NK-92 (cell line): Measurements from ENCODE around the gene DOC2A.
"Not testable (repeated sequence)": the region's sequence is repeated elsewhere in the genome, so short reads cannot be mapped to it uniquely, and the experiment has no call there.

Experiments used
- DNase-seq: peaks from one replicate; lab custom pipeline; 2025; ENCODE audit not compliant: unreplicated experiment; lab: John Stamatoyannopoulos, UW

Gene DOC2A

DNA sequence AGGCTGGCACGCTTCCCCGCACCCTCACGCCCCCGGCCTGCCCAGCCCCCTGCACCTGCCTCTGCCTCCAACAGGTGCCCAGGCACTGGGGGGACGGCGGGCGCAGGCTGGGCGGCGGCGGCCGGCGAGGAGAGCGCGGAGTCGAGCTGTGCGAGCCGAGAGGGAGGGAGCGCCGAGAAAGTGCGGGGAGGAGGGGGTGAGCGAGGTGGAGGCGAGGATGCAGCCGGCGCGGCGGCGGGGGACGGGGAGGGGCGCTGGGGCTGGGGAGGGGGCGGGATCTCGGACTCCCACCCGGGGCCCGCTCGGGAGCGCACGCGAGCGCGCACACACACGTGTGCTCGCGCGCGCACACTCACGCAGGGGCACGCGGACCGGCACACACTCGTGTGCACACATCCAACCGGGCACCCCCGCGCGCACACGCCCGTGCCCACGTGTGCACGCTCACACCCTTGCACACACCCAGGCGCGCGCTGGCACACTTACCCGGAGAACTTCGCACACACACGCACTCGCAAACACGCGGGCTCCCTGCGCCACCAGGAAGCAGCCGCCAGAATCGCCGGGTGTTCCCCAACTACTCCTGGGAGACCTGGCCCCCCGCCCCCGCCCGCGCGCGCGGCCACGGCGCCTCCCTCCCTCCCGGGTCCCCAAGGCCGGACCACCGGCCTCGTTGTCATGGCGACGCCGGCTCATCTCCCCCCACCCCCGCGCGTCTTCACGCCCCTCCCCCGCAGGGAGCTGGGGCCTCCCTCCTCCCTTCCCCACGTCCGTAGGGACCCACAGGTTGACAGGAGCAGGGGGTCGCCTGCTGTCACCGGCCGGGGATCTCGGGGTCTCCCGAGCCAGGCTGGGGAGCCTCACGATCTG lies at the start of gene DOC2A:
Gene DOC2A (minus strand): TSS at position 184 of the 870 bp plus-strand sequence. CDS start 805 bp downstream, outside the sequence.
- DNase-seq = no peak

DNA sequence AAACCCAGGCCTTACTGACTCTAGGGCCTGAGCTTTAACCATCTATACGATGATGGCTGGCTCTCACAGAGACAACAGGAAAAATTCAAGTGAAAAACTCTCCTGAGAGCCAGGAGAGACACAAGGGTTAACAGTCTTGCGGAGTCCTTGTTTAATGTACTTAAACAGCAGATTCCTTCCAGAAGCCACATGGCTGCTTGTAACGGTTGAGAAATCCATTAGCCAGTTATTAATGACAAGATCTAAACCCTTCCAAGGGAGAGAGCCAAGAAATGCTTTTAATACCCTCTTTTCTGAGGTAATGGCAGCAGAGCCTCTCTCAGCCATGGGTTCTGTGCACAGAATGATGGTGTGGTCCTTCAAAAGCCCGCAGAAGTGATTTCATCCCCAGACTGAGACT lies 49.5 kb upstream of the DOC2A start:
- DNase-seq = no peak

- DNase-seq = no peak
These were observed 44.2 kb upstream of the DOC2A start for GRCh38 chr16:30054959-30055553.

GRCh38 chr16:30054451-30054850 lies 43.6 kb upstream of the DOC2A start:
- DNase-seq = no peak

GRCh38 chr16:30053376-30054015 lies 42.7 kb upstream of the DOC2A start:
- DNase-seq = no peak

DNA sequence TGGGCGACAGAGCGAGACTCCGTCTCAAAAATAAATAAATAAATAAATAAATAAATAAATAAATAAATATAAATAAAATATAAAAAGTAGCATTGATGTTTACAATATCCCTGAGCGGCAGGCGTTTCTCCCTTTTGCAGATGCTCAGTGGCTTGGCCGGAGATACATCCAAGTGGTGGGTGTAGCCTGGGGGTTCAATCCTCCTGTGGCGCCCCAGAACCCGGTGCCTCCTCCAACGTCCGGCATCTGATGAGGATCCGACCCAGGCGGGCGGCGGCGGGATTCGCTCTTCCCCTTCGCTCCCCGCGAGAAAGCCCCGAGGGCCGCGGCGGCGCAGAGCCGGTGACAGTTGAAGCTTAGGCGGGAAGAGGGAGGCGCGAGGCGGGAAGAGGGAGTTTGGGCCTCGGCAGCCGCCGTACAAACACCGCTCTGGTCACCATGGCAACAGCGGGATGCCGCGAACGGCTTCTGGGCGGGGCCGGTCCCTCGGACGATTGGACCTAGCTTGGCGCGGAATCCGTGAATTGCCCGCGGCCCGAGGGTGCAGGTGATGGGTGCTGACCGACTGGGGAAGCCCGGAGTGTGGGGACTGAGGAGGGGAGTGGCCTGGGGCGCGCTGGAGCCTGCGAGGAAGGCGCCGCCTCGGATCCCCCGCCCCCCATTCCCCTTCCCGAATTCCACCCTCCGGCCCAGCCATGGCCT lies 42.0 kb upstream of the DOC2A start:
- DNase-seq = peak; percentile 39

- no peak for DNase-seq
These were observed 40.7 kb upstream of the DOC2A start for GRCh38 chr16:30051518-30051917.

DNA sequence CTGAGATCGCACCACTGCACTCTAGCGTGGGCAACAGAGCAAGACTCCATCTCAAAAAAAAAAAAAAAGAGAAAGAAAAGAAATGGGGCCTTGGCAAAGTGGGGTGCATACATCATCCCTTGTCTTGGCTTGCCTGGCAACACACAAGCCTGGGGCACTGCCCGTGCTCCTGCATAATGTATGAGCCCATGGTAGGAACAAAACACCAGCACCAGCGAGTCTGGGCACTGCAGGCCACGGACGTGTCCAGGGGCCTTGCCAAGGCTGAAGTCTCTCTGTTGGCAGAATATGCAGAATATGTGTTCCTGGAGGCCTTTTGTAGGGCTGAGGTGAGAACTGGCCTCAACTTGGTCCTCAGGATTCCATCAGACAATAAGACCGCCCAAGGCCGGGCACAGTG lies 39.0 kb upstream of the DOC2A start:
- no peak for DNase-seq

GRCh38 chr16:30046588-30046987 lies 35.8 kb upstream of the DOC2A start:
- no peak for DNase-seq

- DNase-seq = no peak
These were observed 35.4 kb upstream of the DOC2A start for GRCh38 chr16:30046178-30046577.

- DNase-seq = no peak
These were observed 31.0 kb upstream of the DOC2A start for GRCh38 chr16:30041841-30042240.

- DNase-seq = not testable (repeated sequence)
These were observed 29.9 kb upstream of the DOC2A start for GRCh38 chr16:30040690-30041089.

DNA sequence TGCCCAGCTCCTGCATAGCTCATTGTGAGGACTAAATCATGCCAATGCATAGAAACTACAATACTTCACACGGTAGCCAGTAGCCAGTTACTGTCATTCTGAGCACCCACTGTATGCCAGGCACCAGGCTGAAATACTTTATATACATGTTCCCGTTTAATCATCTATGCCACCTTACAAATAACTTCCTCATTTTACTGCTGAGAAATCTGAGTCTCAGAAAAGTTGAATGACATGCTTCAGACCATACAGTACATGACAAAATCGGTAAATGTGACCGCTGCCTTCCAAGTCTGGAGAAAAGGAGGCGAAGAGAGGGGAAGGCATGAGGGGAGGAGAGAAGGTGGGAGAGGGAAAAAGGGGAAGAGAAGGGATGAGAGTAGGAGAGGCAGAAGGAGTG lies 29.4 kb upstream of the DOC2A start:
- no peak for DNase-seq

GRCh38 chr16:30033270-30033669 lies 22.4 kb upstream of the DOC2A start:
- DNase-seq = no peak

DNA sequence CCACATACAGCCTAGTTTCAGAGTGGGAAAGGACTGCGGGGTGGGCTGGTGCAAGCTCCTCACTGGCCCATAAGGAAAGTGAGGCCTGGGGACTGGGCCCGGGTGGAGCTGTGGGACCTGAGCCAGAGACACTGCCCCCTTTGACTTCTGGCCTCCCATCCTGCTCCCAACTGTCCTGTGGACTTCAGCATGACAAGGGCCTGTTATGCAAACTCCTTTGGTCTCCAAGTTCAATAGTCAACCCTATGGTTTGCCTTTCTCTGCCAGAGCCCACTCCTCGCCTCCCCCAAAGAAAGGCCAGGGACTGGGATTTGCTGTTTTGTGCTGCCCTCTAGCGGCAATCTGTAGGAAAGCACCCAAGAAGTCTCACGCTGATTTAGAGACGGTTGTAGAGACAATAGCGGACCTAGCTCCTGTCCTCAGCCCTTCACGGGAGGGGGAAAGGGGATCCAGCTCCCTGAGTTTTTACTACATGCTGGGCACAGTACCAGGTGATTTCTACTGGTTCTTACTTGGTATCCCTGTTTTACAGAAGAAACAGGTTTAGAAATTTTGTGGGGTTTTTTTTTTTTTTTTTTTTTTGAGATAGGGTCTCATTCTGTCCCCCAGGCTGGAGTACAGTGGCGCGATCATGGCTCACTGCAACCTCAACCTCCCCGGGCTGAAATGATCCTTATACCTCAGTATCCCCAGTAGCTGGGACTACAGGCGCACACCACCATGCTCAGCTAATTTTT lies 21.4 kb upstream of the DOC2A start:
- no peak for DNase-seq

GRCh38 chr16:30031477-30031918 lies 20.7 kb upstream of the DOC2A start:
- DNase-seq = no peak

- DNase-seq = no peak
These were observed 20.1 kb upstream of the DOC2A start, which contains the start of gene TLCD3B for GRCh38 chr16:30030841-30031413. Gene TLCD3B (minus strand): TSS chr16:30031271. CDS start chr16:30030527, 744 bp downstream.

DNA sequence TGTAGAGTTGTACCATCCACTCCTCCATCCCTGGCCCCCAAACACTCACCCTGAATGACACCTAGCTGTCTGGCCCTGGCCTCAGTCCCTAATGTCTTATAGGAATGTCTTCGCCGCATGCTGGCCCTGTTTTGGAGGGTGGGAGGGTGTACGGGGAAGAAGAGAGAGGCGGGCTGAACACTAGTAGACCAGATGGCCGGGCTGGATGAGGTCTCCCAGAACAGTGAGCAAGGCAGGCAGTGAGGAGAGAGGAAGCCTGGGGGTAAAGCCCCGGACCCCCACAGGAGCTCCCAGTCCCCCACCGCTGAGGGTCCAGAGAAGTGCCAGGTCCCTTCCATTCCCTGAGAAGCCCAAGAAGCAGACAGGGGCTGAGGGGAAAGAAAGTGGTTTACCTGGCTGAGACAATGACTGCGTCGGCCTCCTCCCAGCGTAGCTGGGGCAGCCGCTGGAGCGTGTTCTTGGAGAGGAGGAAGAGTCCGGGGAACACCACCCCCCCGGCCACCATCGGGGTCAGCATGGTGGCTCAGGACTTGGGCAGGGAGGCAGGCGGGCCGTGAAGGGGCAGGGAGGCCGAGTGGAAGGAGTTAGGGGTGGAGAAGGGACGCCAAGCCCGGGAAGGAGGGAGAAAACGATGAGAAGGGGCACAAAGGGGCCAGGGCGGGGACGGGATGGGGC lies 19.3 kb upstream of the DOC2A start:
- no peak for DNase-seq

DNA sequence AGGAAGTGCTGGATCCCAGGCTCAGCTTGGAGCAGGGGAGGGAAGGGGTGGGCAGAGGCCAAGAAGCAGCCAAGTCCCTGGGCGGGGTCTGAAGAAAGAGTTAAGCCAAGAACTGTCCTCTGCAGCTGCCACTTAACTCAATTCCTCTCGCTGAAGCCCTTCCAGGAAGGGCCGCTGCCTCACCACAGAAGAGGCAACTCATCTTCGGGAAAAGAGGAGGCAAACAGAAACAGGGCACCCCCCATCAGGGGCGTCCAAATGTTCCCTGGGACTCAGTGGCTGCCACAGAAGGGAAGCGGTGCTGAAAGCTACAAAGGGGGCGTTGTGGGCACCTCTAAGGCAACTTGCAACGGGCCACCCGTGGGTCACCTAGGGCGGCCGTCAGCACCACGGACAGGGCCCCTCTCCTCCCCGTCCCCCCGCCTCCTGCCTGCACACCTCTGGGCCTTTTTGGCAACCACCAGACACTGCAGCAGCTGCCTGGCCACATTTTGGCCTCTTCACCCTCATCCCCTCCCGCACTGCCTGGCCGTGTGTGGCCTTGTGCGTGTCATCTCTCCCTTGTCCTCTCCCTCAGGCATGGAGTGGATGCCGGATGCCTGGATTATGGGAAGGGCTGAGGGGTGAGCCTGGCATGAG lies 17.7 kb upstream of the DOC2A start:
- no peak for DNase-seq
